ENCODE measurements around the gene ZNF275. TPM values are rescaled to one million over a fixed set of nuclear protein-coding genes. Genes with fewer than 3 reads are reported as not detected.

The ZNF275 gene
- total and polyA plus RNA-seq, 2 donors (not counting 1 experiment from before 2014, with no cell fraction given), result 8.8 to 17.6 TPM

GRCh38 chrX:153320555-153321184 lies 13.3 kb upstream of the ZNF275 start:
- H3K27me3 ChIP-seq (replicated peaks in 1 of 4; ENCODE audit: control extremely low read depth in 1 of 4, control insufficient read depth in 3 of 4, insufficient read depth in 4 of 4, low read length in 3 of 4), result peaks cover 0 to 4% (median 0%) of the 10 kb centered on the region in 4 experiments
- H3K4me3 ChIP-seq (ENCODE audit: control extremely low read depth in 1 of 5, extremely low read depth in 1 of 5, insufficient read depth in 1 of 5, low read depth in 2 of 5, low read length in 4 of 5), result no peak overlapping the region
- peaks cover 2% of the 10 kb centered on the region for H3K9me3 Mint-ChIP-seq (ENCODE audit: insufficient read depth)
- no peak overlapping the region for H3K27ac ChIP-seq (ENCODE audit: low read length in 2 of 2)
- H3K4me3 Mint-ChIP-seq, result no peak overlapping the region
- DNase-seq, result no peak
- TF ChIP-seq EZH2 (IDR thresholded peaks at IDR 0.05; ENCODE audit: borderline replicate concordance, insufficient read depth, low read depth, low read length, poor library complexity, severe bottlenecking), result no peak
- TF ChIP-seq, protein P1, sequence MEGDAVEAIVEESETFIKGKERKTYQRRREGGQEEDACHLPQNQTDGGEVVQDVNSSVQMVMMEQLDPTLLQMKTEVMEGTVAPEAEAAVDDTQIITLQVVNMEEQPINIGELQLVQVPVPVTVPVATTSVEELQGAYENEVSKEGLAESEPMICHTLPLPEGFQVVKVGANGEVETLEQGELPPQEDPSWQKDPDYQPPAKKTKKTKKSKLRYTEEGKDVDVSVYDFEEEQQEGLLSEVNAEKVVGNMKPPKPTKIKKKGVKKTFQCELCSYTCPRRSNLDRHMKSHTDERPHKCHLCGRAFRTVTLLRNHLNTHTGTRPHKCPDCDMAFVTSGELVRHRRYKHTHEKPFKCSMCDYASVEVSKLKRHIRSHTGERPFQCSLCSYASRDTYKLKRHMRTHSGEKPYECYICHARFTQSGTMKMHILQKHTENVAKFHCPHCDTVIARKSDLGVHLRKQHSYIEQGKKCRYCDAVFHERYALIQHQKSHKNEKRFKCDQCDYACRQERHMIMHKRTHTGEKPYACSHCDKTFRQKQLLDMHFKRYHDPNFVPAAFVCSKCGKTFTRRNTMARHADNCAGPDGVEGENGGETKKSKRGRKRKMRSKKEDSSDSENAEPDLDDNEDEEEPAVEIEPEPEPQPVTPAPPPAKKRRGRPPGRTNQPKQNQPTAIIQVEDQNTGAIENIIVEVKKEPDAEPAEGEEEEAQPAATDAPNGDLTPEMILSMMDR (IDR thresholded peaks at IDR 0.05), result no peak
- no peaks in the 10 kb centered on the region for H3K36me3 ChIP-seq (replicated peaks in 1 of 2; ENCODE audit: control extremely low read depth in 1 of 2, control insufficient read depth in 1 of 2, extremely low read depth in 1 of 2, insufficient read depth in 2 of 2, low read length in 1 of 2)
- no peak overlapping the region for H3K27ac Mint-ChIP-seq
- ATAC-seq (ENCODE audit: low read depth), result no peak
- no peak overlapping the region for H2AFZ ChIP-seq (ENCODE audit: insufficient read depth, low read depth, low read length, poor library complexity, severe bottlenecking)
- no peaks in the 10 kb centered on the region for H3K4me1 Mint-ChIP-seq
- H3K4me1 ChIP-seq (ENCODE audit: control insufficient read depth in 2 of 2, insufficient read depth in 2 of 2, low read length in 2 of 2), result no peaks in the 10 kb centered on the region
- WGBS (ENCODE audit: insufficient coverage), result 67% methylated on average over 1 of the region's 13 CpGs
- H3K4me2 ChIP-seq (replicated peaks; ENCODE audit: low read depth, low read length, poor library complexity, severe bottlenecking), result no peak overlapping the region
- H4K20me1 ChIP-seq (ENCODE audit: control insufficient read depth, insufficient read depth, low read length, poor library complexity, severe bottlenecking), result no peaks in the 10 kb centered on the region
- intact Hi-C loops (cut with micrococcal nuclease), result no loop called here
- ChIA-PET CTCF (no interaction called here), POLR2A (no interaction called here)
- no peaks in the 10 kb centered on the region for H3K9me3 ChIP-seq (ENCODE audit: control extremely low read depth in 1 of 3, control insufficient read depth in 2 of 3, insufficient read depth in 1 of 3, low read length in 2 of 3)
- H3K9ac ChIP-seq (ENCODE audit: low read length), result no peak overlapping the region
- no peaks in the 10 kb centered on the region for H3K79me2 ChIP-seq (ENCODE audit: control insufficient read depth, insufficient read depth, low read length)
- H3K27me3 Mint-ChIP-seq, result peaks cover 21% of the 10 kb centered on the region

DNA sequence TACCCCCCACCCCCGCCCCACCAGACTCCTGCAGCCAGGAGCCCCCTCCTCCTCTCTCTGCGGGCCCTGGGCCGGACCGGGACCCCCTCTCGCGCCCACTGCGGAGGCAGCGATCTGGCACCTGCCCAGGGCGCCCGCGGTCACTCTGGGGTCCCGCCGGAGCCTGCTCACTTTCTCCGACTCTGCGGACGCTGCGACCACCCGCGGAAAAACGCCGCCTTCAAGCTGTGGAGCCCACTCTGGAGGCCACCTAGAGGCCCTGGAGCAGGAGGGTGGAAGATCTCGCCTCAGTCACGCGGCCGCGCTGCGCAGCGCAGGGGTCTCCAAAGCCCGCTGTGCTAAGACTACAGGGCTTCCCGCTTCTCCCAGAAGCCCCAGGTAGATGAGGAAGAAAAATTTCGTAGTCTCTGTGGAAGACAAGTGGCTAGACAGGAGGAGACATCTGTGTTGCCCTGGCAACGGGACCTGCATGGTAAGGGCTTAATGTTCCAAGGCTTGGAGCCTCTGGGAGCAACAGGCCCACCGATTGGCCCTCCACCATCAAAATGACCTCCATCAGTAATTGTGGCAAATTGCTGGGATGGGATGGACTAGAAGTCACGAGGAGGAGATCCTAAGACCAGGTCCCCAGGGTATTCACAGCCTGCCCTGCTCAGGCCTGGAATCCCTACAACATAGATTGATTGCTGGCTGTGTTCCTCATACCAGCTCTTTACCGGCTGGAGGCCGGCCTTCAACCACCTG lies 12.4 kb upstream of the ZNF275 start, which contains the start of gene PNMA6F:
TSS of gene PNMA6F (minus strand) at position 387 of the 744 bp plus-strand sequence. CDS start 1,093 bp downstream, outside the sequence.
- Mint-ChIP-seq H3K27ac (no peak within 1 kb of the TSS), H3K4me1 (no peaks in the 10 kb centered on the region), H3K4me3 (no peak within 1 kb of the TSS), H3K27me3 (peaks cover 21% of the 10 kb centered on the region), H3K9me3 (ENCODE audit: insufficient read depth) (peaks cover 4% of the 10 kb centered on the region)
- no peak for DNase-seq
- H3K4me1 ChIP-seq (ENCODE audit: control insufficient read depth in 2 of 2, insufficient read depth in 2 of 2, low read length in 2 of 2), result no peaks in the 10 kb centered on the region
- intact Hi-C loops (cut with micrococcal nuclease), result no loop called here
- H3K36me3 ChIP-seq (replicated peaks in 1 of 2; ENCODE audit: control extremely low read depth in 1 of 2, control insufficient read depth in 1 of 2, extremely low read depth in 1 of 2, insufficient read depth in 2 of 2, low read length in 1 of 2), result no peaks in the 10 kb centered on the region
- no peak within 1 kb of the TSS for H3K4me2 ChIP-seq (replicated peaks; ENCODE audit: low read depth, low read length, poor library complexity, severe bottlenecking)
- no peak for ATAC-seq (ENCODE audit: low read depth)
- H3K9ac ChIP-seq (ENCODE audit: low read length), result no peak within 1 kb of the TSS
- no peaks in the 10 kb centered on the region for H3K79me2 ChIP-seq (ENCODE audit: control insufficient read depth, insufficient read depth, low read length)
- H3K27ac ChIP-seq (ENCODE audit: low read length in 2 of 2), result no peak within 1 kb of the TSS
- ChIA-PET POLR2A (no interaction called here), CTCF (no interaction called here)
- no peak within 1 kb of the TSS for H2AFZ ChIP-seq (ENCODE audit: insufficient read depth, low read depth, low read length, poor library complexity, severe bottlenecking)
- no peak within 1 kb of the TSS for H3K4me3 ChIP-seq (ENCODE audit: control extremely low read depth in 1 of 5, extremely low read depth in 1 of 5, insufficient read depth in 1 of 5, low read depth in 2 of 5, low read length in 4 of 5)
- WGBS (ENCODE audit: insufficient coverage), result 34% methylated on average over 25 of the region's 36 CpGs
- no peaks in the 10 kb centered on the region for H3K9me3 ChIP-seq (ENCODE audit: control extremely low read depth in 1 of 3, control insufficient read depth in 2 of 3, insufficient read depth in 1 of 3, low read length in 2 of 3)
- H3K27me3 ChIP-seq (replicated peaks in 1 of 4; ENCODE audit: control extremely low read depth in 1 of 4, control insufficient read depth in 3 of 4, insufficient read depth in 4 of 4, low read length in 3 of 4), result peaks cover 0 to 4% (median 0%) of the 10 kb centered on the region in 4 experiments
- H4K20me1 ChIP-seq (ENCODE audit: control insufficient read depth, insufficient read depth, low read length, poor library complexity, severe bottlenecking), result no peaks in the 10 kb centered on the region
- TF ChIP-seq, protein P1 (IDR thresholded peaks at IDR 0.05), result no peak
- TF ChIP-seq EZH2 (IDR thresholded peaks at IDR 0.05; ENCODE audit: borderline replicate concordance, insufficient read depth, low read depth, low read length, poor library complexity, severe bottlenecking), result no peak
